Fibroblast of villous mesenchyme (primary cell): ENCODE measurements around the gene FGF18. TPM values are rescaled to one million over a fixed set of nuclear protein-coding genes. Genes with fewer than 3 reads are reported as not detected.
"Not testable (repeated sequence)": the region's sequence is repeated elsewhere in the genome, so short reads cannot be mapped to it uniquely, and the experiment has no call there.

Experiments
- DNase-seq: peaks from one replicate; pipeline ENCODE4 v3.0.0-alpha.2; 2010; ENCODE audit warnings: low read depth
- H3K4me3 ChIP-seq: 2 replicates; pipeline ENCODE4 v1.5.1; 2011; ENCODE audit warnings: low read depth, mild to moderate bottlenecking, low read length
- total RNA-seq: library from RNA; depleted of rRNA; stranded (reverse); fragments of >200 nt; gene quantifications from 2 replicates; pipeline ENCODE4 v1.2.3, GENCODE V29; 2012
- TF ChIP-seq, protein P1 (sequence below): IDR thresholded peaks from 2 replicates; pipeline ENCODE4 v1.5.1; 2012; ENCODE audit warnings: low read depth, mild to moderate bottlenecking, low read length; ENCODE audit not compliant: insufficient read depth

Gene FGF18
- total RNA-seq, 1 donor, result under 0.01 TPM

GRCh38 chr5:171392585-171393159, 26.8 kb upstream of the FGF18 start:
- TF ChIP-seq, protein P1, sequence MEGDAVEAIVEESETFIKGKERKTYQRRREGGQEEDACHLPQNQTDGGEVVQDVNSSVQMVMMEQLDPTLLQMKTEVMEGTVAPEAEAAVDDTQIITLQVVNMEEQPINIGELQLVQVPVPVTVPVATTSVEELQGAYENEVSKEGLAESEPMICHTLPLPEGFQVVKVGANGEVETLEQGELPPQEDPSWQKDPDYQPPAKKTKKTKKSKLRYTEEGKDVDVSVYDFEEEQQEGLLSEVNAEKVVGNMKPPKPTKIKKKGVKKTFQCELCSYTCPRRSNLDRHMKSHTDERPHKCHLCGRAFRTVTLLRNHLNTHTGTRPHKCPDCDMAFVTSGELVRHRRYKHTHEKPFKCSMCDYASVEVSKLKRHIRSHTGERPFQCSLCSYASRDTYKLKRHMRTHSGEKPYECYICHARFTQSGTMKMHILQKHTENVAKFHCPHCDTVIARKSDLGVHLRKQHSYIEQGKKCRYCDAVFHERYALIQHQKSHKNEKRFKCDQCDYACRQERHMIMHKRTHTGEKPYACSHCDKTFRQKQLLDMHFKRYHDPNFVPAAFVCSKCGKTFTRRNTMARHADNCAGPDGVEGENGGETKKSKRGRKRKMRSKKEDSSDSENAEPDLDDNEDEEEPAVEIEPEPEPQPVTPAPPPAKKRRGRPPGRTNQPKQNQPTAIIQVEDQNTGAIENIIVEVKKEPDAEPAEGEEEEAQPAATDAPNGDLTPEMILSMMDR, result no peak
- no peak for DNase-seq
- H3K4me3 ChIP-seq, result no peak overlapping the region

DNA sequence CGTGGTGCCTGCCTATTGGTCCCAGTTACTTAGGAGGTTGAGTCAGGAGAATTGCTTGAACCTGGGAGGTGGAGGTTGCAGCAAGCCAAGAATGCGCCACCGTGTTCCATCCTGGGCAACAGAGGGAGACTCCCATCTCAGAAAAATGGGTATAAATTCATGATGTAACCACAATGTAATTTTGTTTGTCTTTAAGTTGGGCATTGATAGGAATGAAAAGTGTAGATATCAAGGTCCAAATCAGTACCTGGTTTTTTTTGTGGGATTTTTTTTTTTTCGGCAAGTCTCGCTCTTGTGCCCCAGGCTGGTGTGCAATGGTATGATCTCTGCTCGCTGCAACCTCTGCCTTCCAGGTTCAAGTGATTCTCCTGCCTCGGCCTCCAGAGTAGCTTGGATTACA, 24.4 kb upstream of the FGF18 start:
- no peak overlapping the region for H3K4me3 ChIP-seq
- DNase-seq, result no peak
- TF ChIP-seq, protein P1, result no peak

GRCh38 chr5:171396583-171396982, 22.9 kb upstream of the FGF18 start:
- not testable (repeated sequence) for H3K4me3 ChIP-seq, DNase-seq

GRCh38 chr5:171397190-171397589, 22.3 kb upstream of the FGF18 start:
- TF ChIP-seq, protein P1, result no peak
- H3K4me3 ChIP-seq, result no peak overlapping the region
- DNase-seq, result no peak

DNA sequence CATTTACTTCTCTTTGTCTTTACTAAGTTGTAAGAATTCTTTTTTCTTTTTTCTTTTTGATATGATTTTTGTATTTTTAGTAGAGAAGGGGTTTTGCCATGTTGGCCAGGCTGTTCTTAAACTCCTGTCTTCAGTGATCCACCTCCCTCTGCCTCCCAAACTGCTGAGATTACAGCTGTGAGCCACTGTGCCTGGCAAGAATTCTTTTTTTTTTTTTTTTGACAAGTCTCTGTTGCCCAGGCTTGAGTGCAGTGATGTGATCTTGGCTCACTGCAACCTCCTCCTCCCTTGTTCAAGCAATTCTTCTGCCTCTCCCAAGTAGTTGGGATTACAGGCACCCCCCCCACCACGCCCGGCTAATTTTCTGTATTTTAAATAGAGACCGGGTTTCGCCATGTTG, 21.8 kb upstream of the FGF18 start:
- TF ChIP-seq, protein P1, result no peak
- H3K4me3 ChIP-seq, result no peak overlapping the region
- DNase-seq, result no peak

DNA sequence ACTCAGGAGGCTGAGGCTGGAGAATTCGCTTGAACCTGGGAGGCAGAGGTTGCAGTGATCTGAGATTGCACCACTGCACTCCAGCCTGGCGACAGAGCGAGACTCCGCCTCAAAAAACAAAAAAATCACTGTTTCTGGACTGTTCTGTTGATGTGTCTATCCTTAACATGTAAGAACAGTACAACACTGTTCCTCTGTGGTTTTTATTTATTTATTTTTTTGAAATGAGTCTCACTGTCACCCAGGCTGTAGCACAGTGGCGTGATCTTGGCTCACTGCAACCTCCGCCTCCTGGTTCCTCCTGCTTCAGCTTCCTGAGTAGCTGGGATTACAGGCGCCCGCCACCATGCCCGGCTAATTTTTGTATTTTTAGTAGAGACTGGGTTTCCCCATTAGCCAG, 20.8 kb upstream of the FGF18 start:
- not testable (repeated sequence) for DNase-seq, H3K4me3 ChIP-seq

- TF ChIP-seq, protein P1, result no peak
- H3K4me3 ChIP-seq, result no peak overlapping the region
- DNase-seq, result no peak
Observed at GRCh38 chr5:171400169-171400568, 19.3 kb upstream of the FGF18 start.

- no peak overlapping the region for H3K4me3 ChIP-seq
- TF ChIP-seq, protein P1, result no peak
- no peak for DNase-seq
Observed at GRCh38 chr5:171401167-171401947, 18.1 kb upstream of the FGF18 start.

DNA sequence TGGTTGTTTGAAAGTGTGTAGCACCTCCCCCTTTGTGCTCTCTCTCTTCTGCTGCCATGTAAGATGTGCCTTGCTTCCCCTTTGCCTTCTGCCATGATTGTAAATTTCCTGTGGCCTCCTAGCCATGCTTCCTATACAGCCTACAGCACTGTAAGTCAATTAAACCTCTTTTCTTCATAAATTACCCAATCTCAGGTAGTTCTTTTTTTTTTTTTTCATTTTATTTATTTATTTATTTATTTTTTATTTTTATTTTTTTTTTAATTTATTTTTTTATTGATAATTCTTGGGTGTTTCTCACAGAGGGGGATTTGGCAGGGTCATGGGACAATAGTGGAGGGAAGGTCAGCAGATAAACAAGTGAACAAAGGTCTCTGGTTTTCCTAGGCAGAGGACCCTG, 16.7 kb upstream of the FGF18 start:
- H3K4me3 ChIP-seq, DNase-seq: not testable (repeated sequence)
